Right atrium auricular region (tissue), 2 donors: Measurements from ENCODE around the gene SLAMF1. TPM values are rescaled to one million over a fixed set of nuclear protein-coding genes. Genes with fewer than 3 reads are reported as not detected.
A peak's percentile ranks its signal among the peaks of the same experiment; 100 is the strongest.

ENCODE experiments used
- DNase-seq: peaks from one replicate; pipeline ENCODE4 v3.0.0-alpha.2; 2019; ENCODE audit warnings: low spot score
- H3K27ac ChIP-seq, 2 donors: fragments of 200-600 bp; sonication (generic); 1 replicate in 1 of 2; 2 replicates in 1 of 2; pipeline ENCODE4 v1.5.1; 2016 to 2019
- H3K27me3 ChIP-seq, 2 donors: fragments of 200-600 bp; sonication (generic); one replicate each; pipeline versions ENCODE4 v1.5.1 to v1.6.0; 2017 to 2019
- H3K36me3 ChIP-seq: fragments of 200-600 bp; sonication (generic); one replicate; pipeline ENCODE4 v1.5.1; 2016
- H3K4me1 ChIP-seq, 2 donors: fragments of 200-600 bp; sonication (generic); one replicate each; pipeline versions ENCODE4 v1.5.1 to v1.6.0; 2017 to 2019
- H3K4me3 ChIP-seq, 2 donors: fragments of 200-600 bp; sonication (generic); 1 replicate in 1 of 2; 2 replicates in 1 of 2; pipeline ENCODE4 v1.5.1; 2017 to 2019; ENCODE audit warnings: mild to moderate bottlenecking in 1 of 2, moderate library complexity in 1 of 2
- H3K9me3 ChIP-seq, 2 donors: fragments of 200-600 bp; sonication (generic); one replicate each; pipeline ENCODE4 v1.5.1; 2019
- CTCF ChIP-seq, 2 donors: fragments of 200-600 bp; sonication (generic); IDR thresholded peaks; one replicate each; pipeline ENCODE4 v1.5.1; 2019; ENCODE audit warnings: antibody characterized with exemption in 2 of 2
- total RNA-seq, 2 donors: library from RNA; depleted of rRNA; stranded (reverse); fragments of >200 nt; gene quantifications; one replicate each; pipeline ENCODE4 v1.1.0, GENCODE V29; 2016

The SLAMF1 gene
- total RNA-seq, 2 donors from 2014 or later: 0.11 to 0.31 TPM

- H3K27ac ChIP-seq: no peak overlapping the region
- no peak overlapping the region for H3K4me3 ChIP-seq
- H3K4me1 ChIP-seq: no peaks in the 10 kb centered on the region
- H3K9me3 ChIP-seq: no peaks in the 10 kb centered on the region
- peak in 1 of 2 donors; percentile 53 for TF ChIP-seq CTCF (IDR thresholded peaks at IDR 0.05)
- no peaks in the 10 kb centered on the region for H3K36me3 ChIP-seq
- no peak for DNase-seq
- no peaks in the 10 kb centered on the region for H3K27me3 ChIP-seq
These were observed 28.0 kb downstream of the SLAMF1 start for GRCh38 chr1:160618763-160619274.

- H3K9me3 ChIP-seq: no peaks in the 10 kb centered on the region
- no peak overlapping the region for H3K4me3 ChIP-seq
- H3K36me3 ChIP-seq: no peaks in the 10 kb centered on the region
- DNase-seq: no peak
- no peaks in the 10 kb centered on the region for H3K27me3 ChIP-seq
- H3K27ac ChIP-seq: no peak overlapping the region
- no peak for TF ChIP-seq CTCF (IDR thresholded peaks at IDR 0.05)
- H3K4me1 ChIP-seq: no peaks in the 10 kb centered on the region
These were observed 28.5 kb downstream of the SLAMF1 start for GRCh38 chr1:160618327-160618726.

GRCh38 chr1:160615660-160616059 lies 31.2 kb downstream of the SLAMF1 start:
- Histone ChIP-seq H3K9me3 (no peaks in the 10 kb centered on the region), H3K4me1 (no peaks in the 10 kb centered on the region), H3K27ac (no peak overlapping the region), H3K36me3 (no peaks in the 10 kb centered on the region), H3K4me3 (no peak overlapping the region), H3K27me3 (no peaks in the 10 kb centered on the region)
- TF ChIP-seq CTCF (IDR thresholded peaks at IDR 0.05): no peak
- DNase-seq: no peak

- no peak for TF ChIP-seq CTCF (IDR thresholded peaks at IDR 0.05)
- DNase-seq: no peak
- Histone ChIP-seq H3K27ac (no peak overlapping the region), H3K27me3 (no peaks in the 10 kb centered on the region), H3K4me1 (no peaks in the 10 kb centered on the region), H3K36me3 (no peaks in the 10 kb centered on the region), H3K4me3 (no peak overlapping the region), H3K9me3 (no peaks in the 10 kb centered on the region)
These were observed 32.4 kb downstream of the SLAMF1 start for GRCh38 chr1:160614410-160614809.

GRCh38 chr1:160612613-160613218 lies 34.1 kb downstream of the SLAMF1 start:
- TF ChIP-seq CTCF (IDR thresholded peaks at IDR 0.05): no peak
- DNase-seq: no peak
- H3K27me3 ChIP-seq: no peaks in the 10 kb centered on the region
- H3K27ac ChIP-seq: no peak overlapping the region
- H3K9me3 ChIP-seq: no peaks in the 10 kb centered on the region
- H3K4me3 ChIP-seq: no peak overlapping the region
- H3K4me1 ChIP-seq: no peaks in the 10 kb centered on the region
- H3K36me3 ChIP-seq: no peaks in the 10 kb centered on the region
